OCI-LY1 (cell line): Measurements from ENCODE around the gene NOXO1.

Experiments
- EZH2 ChIP-seq: fragments of 200-600 bp; sonication (generic), shearing (Covaris generic); IDR thresholded peaks from 2 replicates; pipeline ENCODE4 v1.8.0; 2017; ENCODE audit warnings: borderline replicate concordance, mixed run types, mild to moderate bottlenecking, antibody characterized with exemption, low read length, moderate library complexity, mixed read lengths
- TF ChIP-seq, protein P1 (sequence below): fragments of 200-600 bp; sonication (generic), shearing (Covaris generic); IDR thresholded peaks from 2 replicates; pipeline ENCODE4 v1.5.1; 2017; ENCODE audit warnings: mild to moderate bottlenecking, antibody characterized with exemption, low read length, moderate library complexity, mixed read lengths

DNA sequence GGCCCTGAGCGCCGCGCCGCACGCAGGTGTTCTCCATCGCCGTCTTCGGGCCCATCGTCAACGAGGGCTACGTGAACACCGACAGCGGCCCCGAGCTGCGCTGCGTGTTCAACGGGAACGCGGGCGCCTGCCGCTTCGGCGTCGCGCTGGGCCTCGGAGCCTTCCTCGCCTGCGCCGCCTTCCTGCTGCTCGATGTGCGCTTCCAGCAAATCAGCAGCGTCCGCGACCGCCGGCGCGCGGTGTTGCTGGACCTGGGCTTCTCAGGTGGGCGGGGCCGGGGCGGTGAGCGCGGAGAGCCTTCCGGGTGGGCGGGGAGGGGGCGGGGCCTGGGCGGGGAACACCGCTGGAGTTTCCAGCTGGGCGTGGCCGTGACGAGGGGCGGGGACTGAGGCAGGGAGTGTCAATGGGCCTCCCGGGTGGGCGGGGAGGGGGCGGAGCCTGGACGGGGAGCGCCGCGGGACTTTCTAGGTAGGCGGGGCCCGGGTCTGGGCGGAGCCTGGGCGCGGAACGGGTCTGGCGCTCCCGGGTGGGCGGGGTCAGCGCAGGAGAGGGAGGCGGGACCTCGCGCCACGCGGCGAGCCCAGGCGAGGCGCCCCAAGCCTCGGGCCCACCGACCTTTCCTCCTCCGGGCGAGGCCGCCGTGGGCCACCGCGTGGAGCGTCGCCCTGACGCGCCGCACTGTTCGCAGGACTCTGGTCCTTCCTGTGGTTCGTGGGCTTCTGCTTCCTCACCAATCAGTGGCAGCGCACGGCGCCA lies 10.9 kb upstream of the NOXO1 start:
- TF ChIP-seq, protein P1, sequence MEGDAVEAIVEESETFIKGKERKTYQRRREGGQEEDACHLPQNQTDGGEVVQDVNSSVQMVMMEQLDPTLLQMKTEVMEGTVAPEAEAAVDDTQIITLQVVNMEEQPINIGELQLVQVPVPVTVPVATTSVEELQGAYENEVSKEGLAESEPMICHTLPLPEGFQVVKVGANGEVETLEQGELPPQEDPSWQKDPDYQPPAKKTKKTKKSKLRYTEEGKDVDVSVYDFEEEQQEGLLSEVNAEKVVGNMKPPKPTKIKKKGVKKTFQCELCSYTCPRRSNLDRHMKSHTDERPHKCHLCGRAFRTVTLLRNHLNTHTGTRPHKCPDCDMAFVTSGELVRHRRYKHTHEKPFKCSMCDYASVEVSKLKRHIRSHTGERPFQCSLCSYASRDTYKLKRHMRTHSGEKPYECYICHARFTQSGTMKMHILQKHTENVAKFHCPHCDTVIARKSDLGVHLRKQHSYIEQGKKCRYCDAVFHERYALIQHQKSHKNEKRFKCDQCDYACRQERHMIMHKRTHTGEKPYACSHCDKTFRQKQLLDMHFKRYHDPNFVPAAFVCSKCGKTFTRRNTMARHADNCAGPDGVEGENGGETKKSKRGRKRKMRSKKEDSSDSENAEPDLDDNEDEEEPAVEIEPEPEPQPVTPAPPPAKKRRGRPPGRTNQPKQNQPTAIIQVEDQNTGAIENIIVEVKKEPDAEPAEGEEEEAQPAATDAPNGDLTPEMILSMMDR: no peak
- TF ChIP-seq EZH2: no peak
